ENCODE data around the gene HTR2B. TPM values are rescaled to one million over a fixed set of nuclear protein-coding genes. Genes with fewer than 3 reads are reported as not detected.

HTR2B gene
- total and polyA plus RNA-seq, 5 donors from 2014 or later = 0.08 to 1.2 (median 0.28) TPM

DNA sequence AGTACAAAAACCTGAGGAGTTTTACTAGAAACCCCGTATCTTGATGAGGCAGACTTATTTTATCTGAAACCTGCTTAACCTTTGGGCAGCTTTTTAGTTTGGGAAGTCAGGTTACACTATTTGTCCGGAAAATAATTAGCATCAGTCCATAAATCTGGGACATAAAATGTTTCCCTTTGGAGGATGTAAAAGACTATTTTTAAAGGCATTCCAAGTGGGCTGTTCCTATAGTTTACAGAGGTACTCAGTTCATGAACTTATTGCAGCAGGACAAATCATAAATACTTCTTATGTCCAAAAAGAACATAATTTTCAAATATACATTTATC is 6.3 kb downstream of the HTR2B start:
- no peaks in the 10 kb centered on the region for H3K9me3 Mint-ChIP-seq
- no peaks in the 10 kb centered on the region for H3K27me3 Mint-ChIP-seq
- H3K4me3 Mint-ChIP-seq = no peak overlapping the region
- peaks cover 9% of the 10 kb centered on the region for H3K36me3 Mint-ChIP-seq
- H3K27me3 ChIP-seq (ENCODE audit: control insufficient read depth, insufficient read depth, low read length) = no peaks in the 10 kb centered on the region
- no peak overlapping the region for H3K4me3 ChIP-seq (ENCODE audit: low read depth, low read length)
- ATAC-seq (ENCODE audit: low read depth in 2 of 2) (no peak), DNase-seq (no peak)
- peak overlapping the region in 1 of 3 donors; percentile 33 for H3K27ac Mint-ChIP-seq
- no peak overlapping the region for H3K27ac ChIP-seq (ENCODE audit: insufficient read depth, low read length, poor library complexity, severe bottlenecking)
- H3K4me1 ChIP-seq (ENCODE audit: control insufficient read depth, insufficient read depth, low read length, poor library complexity, severe bottlenecking) = peaks cover 4% of the 10 kb centered on the region
- no peaks in the 10 kb centered on the region for H3K36me3 ChIP-seq (ENCODE audit: control insufficient read depth, insufficient read depth, low read length)
- H3K9me3 ChIP-seq (ENCODE audit: control insufficient read depth in 2 of 2, low read length in 2 of 2) = no peaks in the 10 kb centered on the region
- H3K4me1 Mint-ChIP-seq = peaks cover 5 to 29% (median 15%) of the 10 kb centered on the region in 4 donors

GRCh38 chr2:231117922-231118613 is 6.8 kb downstream of the HTR2B start:
- Histone ChIP-seq H3K27ac (ENCODE audit: insufficient read depth, low read length, poor library complexity, severe bottlenecking) (no peak overlapping the region), H3K27me3 (ENCODE audit: control insufficient read depth, insufficient read depth, low read length) (no peaks in the 10 kb centered on the region), H3K4me1 (ENCODE audit: control insufficient read depth, insufficient read depth, low read length, poor library complexity, severe bottlenecking) (no peaks in the 10 kb centered on the region), H3K9me3 (ENCODE audit: control insufficient read depth in 2 of 2, low read length in 2 of 2) (no peaks in the 10 kb centered on the region), H3K36me3 (ENCODE audit: control insufficient read depth, insufficient read depth, low read length) (no peaks in the 10 kb centered on the region), H3K4me3 (ENCODE audit: low read depth, low read length) (no peak overlapping the region)
- Mint-ChIP-seq H3K27me3 (no peaks in the 10 kb centered on the region), H3K4me1 (peaks cover 0 to 24% (median 12%) of the 10 kb centered on the region in 4 donors), H3K9me3 (no peaks in the 10 kb centered on the region), H3K36me3 (peaks cover 13% of the 10 kb centered on the region), H3K27ac (peak overlapping the region in 1 of 3 donors; percentile 33), H3K4me3 (no peak overlapping the region)
- ATAC-seq (ENCODE audit: low read depth in 2 of 2) (no peak), DNase-seq (no peak)

GRCh38 chr2:231117148-231117547 is 7.7 kb downstream of the HTR2B start:
- ATAC-seq (ENCODE audit: low read depth in 2 of 2) (no peak), DNase-seq (no peak)
- Mint-ChIP-seq H3K27me3 (no peaks in the 10 kb centered on the region), H3K27ac (no peak overlapping the region), H3K36me3 (peaks cover 13% of the 10 kb centered on the region), H3K4me3 (no peak overlapping the region), H3K9me3 (no peaks in the 10 kb centered on the region), H3K4me1 (peaks cover 0 to 23% (median 15%) of the 10 kb centered on the region in 4 donors)
- H3K4me1 ChIP-seq (ENCODE audit: control insufficient read depth, insufficient read depth, low read length, poor library complexity, severe bottlenecking) = no peaks in the 10 kb centered on the region
- H3K27me3 ChIP-seq (ENCODE audit: control insufficient read depth, insufficient read depth, low read length) = no peaks in the 10 kb centered on the region
- no peaks in the 10 kb centered on the region for H3K9me3 ChIP-seq (ENCODE audit: control insufficient read depth in 2 of 2, low read length in 2 of 2)
- H3K27ac ChIP-seq (ENCODE audit: insufficient read depth, low read length, poor library complexity, severe bottlenecking) = no peak overlapping the region
- no peak overlapping the region for H3K4me3 ChIP-seq (ENCODE audit: low read depth, low read length)
- peaks cover 3% of the 10 kb centered on the region for H3K36me3 ChIP-seq (ENCODE audit: control insufficient read depth, insufficient read depth, low read length)

- no peaks in the 10 kb centered on the region for H3K4me1 ChIP-seq (ENCODE audit: control insufficient read depth, insufficient read depth, low read length, poor library complexity, severe bottlenecking)
- H3K36me3 Mint-ChIP-seq = peaks cover 26% of the 10 kb centered on the region
- H3K4me3 Mint-ChIP-seq = no peak overlapping the region
- no peak for DNase-seq
- peaks cover 0 to 24% (median 14%) of the 10 kb centered on the region in 4 donors for H3K4me1 Mint-ChIP-seq
- peaks cover 14% of the 10 kb centered on the region for H3K36me3 ChIP-seq (ENCODE audit: control insufficient read depth, insufficient read depth, low read length)
- no peaks in the 10 kb centered on the region for H3K27me3 Mint-ChIP-seq
- no peaks in the 10 kb centered on the region for H3K9me3 Mint-ChIP-seq
- no peak overlapping the region for H3K27ac Mint-ChIP-seq
- H3K27ac ChIP-seq (ENCODE audit: insufficient read depth, low read length, poor library complexity, severe bottlenecking) = no peak overlapping the region
- no peak overlapping the region for H3K4me3 ChIP-seq (ENCODE audit: low read depth, low read length)
- no peaks in the 10 kb centered on the region for H3K9me3 ChIP-seq (ENCODE audit: control insufficient read depth in 2 of 2, low read length in 2 of 2)
- no peak for ATAC-seq (ENCODE audit: low read depth in 2 of 2)
- no peaks in the 10 kb centered on the region for H3K27me3 ChIP-seq (ENCODE audit: control insufficient read depth, insufficient read depth, low read length)
These were observed 9.2 kb downstream of the HTR2B start for GRCh38 chr2:231115651-231116050.

DNA sequence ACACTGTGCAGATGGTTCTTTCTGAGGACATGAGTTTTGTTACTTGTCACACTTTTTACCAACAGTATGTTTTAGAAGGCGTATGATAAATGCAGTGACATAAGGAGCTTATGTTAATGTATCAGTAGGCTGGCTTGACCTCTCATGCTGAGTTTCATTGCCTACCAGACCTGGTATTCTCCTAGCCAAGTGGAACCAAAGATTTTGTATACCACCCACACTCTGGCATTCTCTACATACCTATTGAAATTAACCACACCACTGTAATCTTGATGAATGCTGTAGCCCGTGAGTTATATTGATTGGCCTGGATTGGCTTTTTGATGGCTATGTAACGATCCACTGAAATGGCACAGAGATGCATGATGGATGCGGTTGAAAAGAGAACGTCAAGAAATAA is 11.4 kb downstream of the HTR2B start:
- H3K27ac Mint-ChIP-seq = no peak overlapping the region
- H3K27ac ChIP-seq (ENCODE audit: insufficient read depth, low read length, poor library complexity, severe bottlenecking) = no peak overlapping the region
- H3K36me3 ChIP-seq (ENCODE audit: control insufficient read depth, insufficient read depth, low read length) = peaks cover 27% of the 10 kb centered on the region
- H3K9me3 Mint-ChIP-seq = no peaks in the 10 kb centered on the region
- H3K4me1 Mint-ChIP-seq = peaks cover 0 to 22% (median 5%) of the 10 kb centered on the region in 4 donors
- H3K4me1 ChIP-seq (ENCODE audit: control insufficient read depth, insufficient read depth, low read length, poor library complexity, severe bottlenecking) = no peaks in the 10 kb centered on the region
- peaks cover 40% of the 10 kb centered on the region for H3K36me3 Mint-ChIP-seq
- ATAC-seq (ENCODE audit: low read depth in 2 of 2) (no peak), DNase-seq (no peak)
- H3K4me3 Mint-ChIP-seq = no peak overlapping the region
- no peaks in the 10 kb centered on the region for H3K27me3 Mint-ChIP-seq
- H3K4me3 ChIP-seq (ENCODE audit: low read depth, low read length) = no peak overlapping the region
- no peaks in the 10 kb centered on the region for H3K9me3 ChIP-seq (ENCODE audit: control insufficient read depth in 2 of 2, low read length in 2 of 2)
- H3K27me3 ChIP-seq (ENCODE audit: control insufficient read depth, insufficient read depth, low read length) = no peaks in the 10 kb centered on the region

DNA sequence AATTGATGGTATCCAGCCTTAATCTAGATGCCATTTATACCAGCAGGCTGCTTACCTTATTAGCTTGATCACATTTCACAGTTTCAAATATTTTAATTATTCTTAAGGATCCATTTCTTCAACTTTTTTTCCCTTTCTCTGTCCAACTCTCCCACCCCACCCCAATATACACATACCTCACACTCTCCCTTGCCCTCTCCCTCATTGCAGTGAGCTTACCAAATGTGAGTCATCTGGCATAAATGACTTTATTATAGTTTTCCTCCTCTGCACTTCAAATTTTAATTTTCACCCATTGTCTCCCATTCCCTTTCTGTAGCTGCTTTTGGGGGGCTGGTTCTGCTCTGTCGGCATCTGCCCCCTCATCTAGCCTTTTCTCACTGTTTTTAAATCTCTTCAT is 12.9 kb downstream of the HTR2B start:
- H3K9me3 ChIP-seq (ENCODE audit: control insufficient read depth in 2 of 2, low read length in 2 of 2) = no peaks in the 10 kb centered on the region
- ATAC-seq (ENCODE audit: low read depth in 2 of 2) (no peak), DNase-seq (no peak)
- Mint-ChIP-seq H3K27ac (no peak overlapping the region), H3K4me1 (peaks cover 0 to 15% (median 0%) of the 10 kb centered on the region in 4 donors), H3K36me3 (peaks cover 42% of the 10 kb centered on the region), H3K27me3 (no peaks in the 10 kb centered on the region), H3K9me3 (no peaks in the 10 kb centered on the region), H3K4me3 (no peak overlapping the region)
- peaks cover 34% of the 10 kb centered on the region for H3K36me3 ChIP-seq (ENCODE audit: control insufficient read depth, insufficient read depth, low read length)
- no peaks in the 10 kb centered on the region for H3K4me1 ChIP-seq (ENCODE audit: control insufficient read depth, insufficient read depth, low read length, poor library complexity, severe bottlenecking)
- H3K27ac ChIP-seq (ENCODE audit: insufficient read depth, low read length, poor library complexity, severe bottlenecking) = no peak overlapping the region
- H3K27me3 ChIP-seq (ENCODE audit: control insufficient read depth, insufficient read depth, low read length) = no peaks in the 10 kb centered on the region
- H3K4me3 ChIP-seq (ENCODE audit: low read depth, low read length) = no peak overlapping the region

DNA sequence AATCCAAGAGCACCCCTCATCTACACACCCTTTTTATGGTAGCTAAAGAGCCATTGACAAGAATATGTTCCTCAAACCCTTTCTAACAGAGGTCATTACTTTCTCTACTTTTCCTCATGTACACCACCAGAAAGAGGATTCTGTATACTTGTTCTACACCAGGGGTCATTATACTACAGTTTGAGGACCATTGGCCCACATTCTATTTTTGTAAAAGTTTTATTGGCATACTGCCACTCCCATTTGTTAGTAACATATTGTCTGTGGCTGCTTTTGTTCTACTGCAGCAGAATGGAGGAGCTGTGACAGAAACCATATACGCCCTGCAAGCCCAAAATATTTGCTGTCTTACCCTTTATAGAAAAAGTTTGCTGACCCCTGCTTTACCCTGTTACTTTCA is 14.3 kb downstream of the HTR2B start:
- Mint-ChIP-seq H3K36me3 (peaks cover 40% of the 10 kb centered on the region), H3K9me3 (no peaks in the 10 kb centered on the region), H3K27ac (no peak overlapping the region), H3K4me3 (no peak overlapping the region), H3K27me3 (no peaks in the 10 kb centered on the region), H3K4me1 (peaks cover 0 to 15% (median 0%) of the 10 kb centered on the region in 4 donors)
- no peaks in the 10 kb centered on the region for H3K9me3 ChIP-seq (ENCODE audit: control insufficient read depth in 2 of 2, low read length in 2 of 2)
- no peak overlapping the region for H3K27ac ChIP-seq (ENCODE audit: insufficient read depth, low read length, poor library complexity, severe bottlenecking)
- DNase-seq = no peak
- no peaks in the 10 kb centered on the region for H3K27me3 ChIP-seq (ENCODE audit: control insufficient read depth, insufficient read depth, low read length)
- H3K4me1 ChIP-seq (ENCODE audit: control insufficient read depth, insufficient read depth, low read length, poor library complexity, severe bottlenecking) = no peaks in the 10 kb centered on the region
- no peak for ATAC-seq (ENCODE audit: low read depth in 2 of 2)
- peaks cover 37% of the 10 kb centered on the region for H3K36me3 ChIP-seq (ENCODE audit: control insufficient read depth, insufficient read depth, low read length)
- H3K4me3 ChIP-seq (ENCODE audit: low read depth, low read length) = no peak overlapping the region

DNA sequence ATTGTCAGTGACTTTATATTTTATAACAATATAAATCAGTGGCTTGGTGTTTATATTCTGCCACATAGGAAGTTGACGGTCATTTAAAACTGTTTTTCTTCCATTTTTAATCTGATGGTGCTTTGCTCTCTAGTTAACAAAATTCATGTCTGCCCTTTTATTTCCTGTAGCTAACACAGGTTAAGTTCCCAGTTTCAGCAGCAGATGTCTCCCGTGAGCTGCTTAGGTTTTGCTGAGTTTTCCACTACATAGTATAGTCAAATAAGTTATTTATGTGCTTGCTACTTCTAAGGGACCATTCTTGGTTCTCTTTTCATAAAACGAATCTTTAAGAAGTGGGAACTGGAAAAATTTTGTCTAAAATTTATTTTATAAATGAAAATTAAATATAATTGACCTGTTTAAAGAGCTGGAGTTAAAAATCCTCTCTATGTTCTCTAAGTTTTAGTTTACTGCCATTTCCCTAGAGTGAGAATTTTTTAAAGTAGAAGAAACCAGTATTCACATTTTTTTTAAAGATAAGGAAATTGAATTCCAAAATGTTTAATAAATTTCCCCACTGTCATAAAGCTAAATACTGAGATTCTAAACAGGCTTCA is 20.6 kb downstream of the HTR2B start:
- Mint-ChIP-seq H3K4me3 (no peak overlapping the region), H3K9me3 (peaks cover 0 to 13% (median 3%) of the 10 kb centered on the region in 7 donors), H3K36me3 (peaks cover 22% of the 10 kb centered on the region), H3K27ac (no peak overlapping the region), H3K4me1 (peaks cover 4 to 15% (median 9%) of the 10 kb centered on the region in 4 donors), H3K27me3 (no peaks in the 10 kb centered on the region)
- H3K36me3 ChIP-seq (ENCODE audit: control insufficient read depth, insufficient read depth, low read length) = peaks cover 29% of the 10 kb centered on the region
- no peaks in the 10 kb centered on the region for H3K4me1 ChIP-seq (ENCODE audit: control insufficient read depth, insufficient read depth, low read length, poor library complexity, severe bottlenecking)
- H3K9me3 ChIP-seq (ENCODE audit: control insufficient read depth in 2 of 2, low read length in 2 of 2) = peaks cover 2 to 11% of the 10 kb centered on the region in 2 experiments
- no peak overlapping the region for H3K4me3 ChIP-seq (ENCODE audit: low read depth, low read length)
- DNase-seq (peak; percentile 20 to 77 (median 57)), ATAC-seq (ENCODE audit: low read depth in 2 of 2) (peak; percentile 84 to 87)
- no peaks in the 10 kb centered on the region for H3K27me3 ChIP-seq (ENCODE audit: control insufficient read depth, insufficient read depth, low read length)
- no peak overlapping the region for H3K27ac ChIP-seq (ENCODE audit: insufficient read depth, low read length, poor library complexity, severe bottlenecking)
